HCT116 (cell line): ENCODE data around the gene ZWILCH. TPM values are rescaled to one million over a fixed set of nuclear protein-coding genes. Genes with fewer than 3 reads are reported as not detected.

Experiments
- ATAC-seq: fragments of 200-7000 bp; cut with Tn5 transposase; 2 replicates; pipeline ENCODE4 v1.9.1; 2020; ENCODE audit warnings: mild to moderate bottlenecking, moderate library complexity
- BruUV-seq: library from RNA; stranded (reverse); fragments of 400-500 nt; replicated peaks from 2 replicates; lab custom pipeline; 2021; lab: Mats Ljungman, UMichigan
- CTCF ChIA-PET: fragments of 300-600 bp; sonication (Branson Sonifier 250); formaldehyde crosslinking; loops from one replicate; lab custom pipeline; 2021; ENCODE audit warnings: antibody characterized with exemption; lab: Charles Lee
- POLR2A ChIA-PET: fragments of 300-600, 350-600 bp; sonication (Branson Sonifier 250); formaldehyde crosslinking; loops from one replicate; lab custom pipeline; 2021; ENCODE audit warnings: antibody characterized with exemption; lab: Charles Lee
- RAD21 ChIA-PET, 2 experiments: fragments of 300-600 bp; sonication (Branson Sonifier 250); formaldehyde crosslinking; loops; one replicate each; lab custom pipeline; 2023; ENCODE audit warnings: low total read pairs in 2 of 2; ENCODE audit not compliant: uncharacterized antibody in 2 of 2, unreplicated experiment in 2 of 2, low non-redundant PET in 1 of 2; lab: Charles Lee
- DNase-seq: peaks from one replicate; pipeline ENCODE4 v3.0.0-alpha.2; 2010; ENCODE audit warnings: low read depth, low spot score
- H2AFZ ChIP-seq: fragments of 200-600 bp; shearing (Covaris generic), sonication (generic); 2 replicates; pipeline ENCODE4 v1.6.1; 2017; ENCODE audit warnings: low read depth, mixed run types, mixed read lengths, antibody characterized with exemption, low read length; ENCODE audit not compliant: poor library complexity, severe bottlenecking
- H3K27ac ChIP-seq: 2 replicates; pipeline ENCODE4 v1.5.1; 2012; ENCODE audit warnings: low read depth, low read length
- H3K27me3 ChIP-seq: fragments of 200-600 bp; sonication (generic); 2 replicates; pipeline ENCODE4 v1.6.1; 2016; ENCODE audit warnings: mixed run types, low read length, mixed read lengths; ENCODE audit not compliant: insufficient read depth
- H3K36me3 ChIP-seq, 2 experiments: fragments of 200-500 bp in 1 of 2; fragments of 200-600 bp in 1 of 2; sonication (Bioruptor generic) in 1 of 2; sonication (generic) in 1 of 2; 2 replicates each; pipeline versions ENCODE4 v1.5.1 to v1.6.1; 2014 to 2016; ENCODE audit warnings: low read length in 2 of 2, inconsistent platforms in 1 of 2, mixed read lengths in 1 of 2, mixed run types in 1 of 2; ENCODE audit not compliant: insufficient read depth in 2 of 2, control insufficient read depth in 1 of 2
- H3K4me1 ChIP-seq, 2 experiments: fragments of 200-600 bp in 1 of 2; sonication (generic) in 1 of 2; 2 replicates each; pipeline versions ENCODE4 v1.5.1 to v1.6.1; 2012 to 2017; ENCODE audit warnings: low read length in 2 of 2, inconsistent platforms in 1 of 2, mild to moderate bottlenecking in 1 of 2, mixed read lengths in 1 of 2, mixed run types in 1 of 2, moderate library complexity in 1 of 2; ENCODE audit not compliant: insufficient read depth in 2 of 2, control insufficient read depth in 1 of 2
- H3K4me2 ChIP-seq: fragments of 200-600 bp; sonication (generic); 2 replicates; pipeline ENCODE4 v1.6.1; 2017; ENCODE audit warnings: mixed run types, low read length, mixed read lengths
- H3K4me3 ChIP-seq, 2 experiments: fragments of 200-600 bp in 1 of 2; sonication (generic) in 1 of 2; replicated peaks in 1 of 2; 2 replicates each; pipeline ENCODE4 v1.5.1; 2011 to 2016; ENCODE audit warnings: low read length in 2 of 2, control low read depth in 1 of 2, low read depth in 1 of 2, mild to moderate bottlenecking in 1 of 2, mixed read lengths in 1 of 2, mixed run types in 1 of 2
- H3K79me2 ChIP-seq: fragments of 200-600 bp; sonication (generic); 2 replicates; pipeline ENCODE4 v1.6.1; 2017; ENCODE audit warnings: mild to moderate bottlenecking, mixed run types, low read length, moderate library complexity, mixed read lengths; ENCODE audit not compliant: insufficient read depth
- H3K9ac ChIP-seq: fragments of 200-600 bp; sonication (generic); 2 replicates; pipeline ENCODE4 v1.6.1; 2016; ENCODE audit warnings: low read length, mixed read lengths
- H3K9me2 ChIP-seq: fragments of 200-600 bp; sonication (generic), shearing (Covaris generic); 2 replicates; pipeline ENCODE4 v1.6.1; 2017; ENCODE audit warnings: mixed run types, mild to moderate bottlenecking, moderate library complexity; ENCODE audit not compliant: insufficient read depth
- H3K9me3 ChIP-seq, 2 experiments: fragments of 200-500 bp in 1 of 2; fragments of 200-600 bp in 1 of 2; sonication (Bioruptor generic) in 1 of 2; sonication (generic) in 1 of 2; 2 replicates each; pipeline ENCODE4 v1.6.1; 2014 to 2017; ENCODE audit warnings: low read length in 2 of 2, mixed read lengths in 2 of 2, inconsistent platforms in 1 of 2, low read depth in 1 of 2, mild to moderate bottlenecking in 1 of 2, mixed run types in 1 of 2, moderate library complexity in 1 of 2; ENCODE audit not compliant: control insufficient read depth in 1 of 2, insufficient read depth in 1 of 2
- H4K20me1 ChIP-seq: fragments of 200-600 bp; sonication (generic), shearing (Covaris generic); 2 replicates; pipeline ENCODE4 v1.6.1; 2017; ENCODE audit warnings: mixed run types, mild to moderate bottlenecking, moderate library complexity; ENCODE audit not compliant: insufficient read depth
- CBX3 ChIP-seq: IDR thresholded peaks from 2 replicates; pipeline ENCODE4 v1.6.1; 2012; ENCODE audit warnings: low read depth
- CEBPB ChIP-seq: IDR thresholded peaks from 2 replicates; pipeline ENCODE4 v1.6.1; 2012; ENCODE audit warnings: low read depth
- CTCF ChIP-seq, 3 experiments: fragments of 200-600 bp in 1 of 3; sonication (generic) in 1 of 3; IDR thresholded peaks in 2 of 3; conservative IDR thresholded peaks in 1 of 3; 2 replicates each; pipeline ENCODE4 v1.5.1; 2012 to 2017; ENCODE audit warnings: low read depth in 2 of 3, low read length in 2 of 3, antibody characterized with exemption in 1 of 3, borderline replicate concordance in 1 of 3, control low read depth in 1 of 3, mild to moderate bottlenecking in 1 of 3, mixed read lengths in 1 of 3, mixed run types in 1 of 3, moderate library complexity in 1 of 3; ENCODE audit not compliant: insufficient read depth in 1 of 3
- EZH2 ChIP-seq: fragments of 200-600 bp; sonication (generic); IDR thresholded peaks from 2 replicates; pipeline ENCODE4 v1.6.1; 2017; ENCODE audit warnings: antibody characterized with exemption, mixed run types
- EZH2phosphoT487 ChIP-seq: fragments of 200-600 bp; IDR thresholded peaks from 2 replicates; pipeline ENCODE4 v1.6.1; 2018; ENCODE audit warnings: antibody characterized with exemption, borderline replicate concordance
- MAX ChIP-seq: IDR thresholded peaks from 2 replicates; pipeline ENCODE4 v1.6.1; 2012
- POLR2A ChIP-seq: IDR thresholded peaks from 2 replicates; pipeline ENCODE4 v1.7.0; 2011; ENCODE audit warnings: borderline replicate concordance; ENCODE audit not compliant: insufficient read depth, insufficient read length; ENCODE audit errors: extremely low read depth
- YY1 ChIP-seq: IDR thresholded peaks from 2 replicates; pipeline ENCODE4 v1.6.1; 2011; ENCODE audit warnings: low read length, low read depth, moderate library complexity, mild to moderate bottlenecking; ENCODE audit not compliant: insufficient replicate concordance; ENCODE audit errors: extremely low read depth
- ZBTB33 ChIP-seq: IDR thresholded peaks from 2 replicates; pipeline ENCODE4 v1.6.1; 2011; ENCODE audit warnings: mild to moderate bottlenecking, low read length, moderate library complexity; ENCODE audit not compliant: insufficient replicate concordance; ENCODE audit errors: extremely low read depth
- ZFX ChIP-seq: fragments of 450-650 bp; IDR thresholded peaks from 2 replicates; pipeline ENCODE4 v1.6.1; 2017
- ZNF274 ChIP-seq: fragments of 200-500 bp; sonication (Bioruptor generic); IDR thresholded peaks from 2 replicates; pipeline ENCODE4 v1.6.1; 2014; ENCODE audit warnings: mild to moderate bottlenecking, low read depth, low read length, inconsistent platforms
- intact Hi-C: fragments of 100-400 bp; cut with micrococcal nuclease; formaldehyde crosslinking; loops from 2 replicates; pipeline ENCODE4 v1.10.0; 2022
- total RNA-seq: library from RNA; stranded (reverse); gene quantifications from one replicate; pipeline ENCODE4 v1.2.1, GENCODE V29; 2021; ENCODE audit not compliant: unreplicated experiment

The ZWILCH gene
- total RNA-seq, 1 experiment from 2014 or later, result 25.8 TPM

GRCh38 chr15:66567897-66568296 is 62.8 kb downstream of the ZWILCH start (continued):
- TF ChIP-seq CTCF (IDR thresholded peaks at IDR 0.05 in 2 of 3, conservative IDR thresholded peaks at IDR 0.05 in 1 of 3; ENCODE audit: borderline replicate concordance in 1 of 3, insufficient read depth in 1 of 3, low read depth in 2 of 3, low read length in 2 of 3) (no peak), ZNF274 (no peak), POLR2A (no peak), CEBPB (no peak), MAX (no peak), ZFX (no peak), YY1 (no peak), ZBTB33 (no peak), CBX3 (no peak)

- Histone ChIP-seq H3K79me2 (no peaks in the 10 kb centered on the region), H4K20me1 (no peaks in the 10 kb centered on the region)
- ChIA-PET POLR2A (no interaction called here), RAD21 (no interaction called here), CTCF (no interaction called here)
- no peak for TF ChIP-seq EZH2
- TF ChIP-seq MAX, result no peak
- TF ChIP-seq EZH2phosphoT487, result no peak
- TF ChIP-seq, all 23 proteins: peak for 0
- intact Hi-C loops, result no loop called here
- H3K9ac ChIP-seq, result no peak overlapping the region
- no peak overlapping the region for H3K4me2 ChIP-seq
- ATAC-seq, result no peak
- H3K4me3 ChIP-seq, result no peak overlapping the region
- H3K27me3 ChIP-seq, result no peaks in the 10 kb centered on the region
- H3K36me3 ChIP-seq, result no peaks in the 10 kb centered on the region
- BruUV-seq, result no TSS peak
- no peak for DNase-seq
- peaks cover 0 to 5% of the 10 kb centered on the region in 2 experiments; a peak in 1 of 4 replicates for H3K4me1 ChIP-seq
- H2AFZ ChIP-seq, result no peak overlapping the region
- H3K9me2 ChIP-seq, result no peaks in the 10 kb centered on the region
- H3K27ac ChIP-seq, result no peak overlapping the region
- H3K9me3 ChIP-seq, result no peaks in the 10 kb centered on the region
These were observed 64.5 kb downstream of the ZWILCH start for GRCh38 chr15:66569461-66570137.
